Left renal cortex interstitium (tissue), 4 donors: Measurements from ENCODE around the gene DOCK2. TPM values are rescaled to one million over a fixed set of nuclear protein-coding genes. Genes with fewer than 3 reads are reported as not detected.
"Not testable (repeated sequence)": the region's sequence is repeated elsewhere in the genome, so short reads cannot be mapped to it uniquely, and the experiment has no call there.

ENCODE experiments used
- DNase-seq, 4 donors: peaks; one replicate each; pipeline ENCODE4 v3.0.0-alpha.2; 2013; ENCODE audit warnings: low read depth in 4 of 4, low spot score in 2 of 4, missing footprints in 1 of 4
- polyA plus RNA-seq, 4 donors: library from polyadenylated mRNA; unstranded; fragments of 120-200 nt; gene quantifications; one replicate each; pipeline ENCODE4 v1.2.1, GENCODE V29; 2013; ENCODE audit not compliant: insufficient read length in 4 of 4

Gene DOCK2
- polyA plus RNA-seq, 4 donors, result 2.1 to 3.4 (median 3.0) TPM

GRCh38 chr5:169636477-169637084 is 494 bp upstream of the DOCK2 start:
- DNase-seq, result no peak

- no peak for DNase-seq
Observed at GRCh38 chr5:169637549-169638121, 560 bp downstream of the DOCK2 start.

GRCh38 chr5:169641253-169641652 is 4.2 kb downstream of the DOCK2 start:
- peak in 3 of 4 donors; percentile 13 to 48 (median 24) for DNase-seq

- DNase-seq, result no peak
Observed at GRCh38 chr5:169646856-169647255, 9.8 kb downstream of the DOCK2 start.

- DNase-seq, result peak in 1 of 4 donors; percentile 3
Observed at GRCh38 chr5:169647566-169647965, 10.5 kb downstream of the DOCK2 start.

GRCh38 chr5:169648725-169649310 is 11.7 kb downstream of the DOCK2 start:
- no peak for DNase-seq

- DNase-seq, result no peak
Observed at GRCh38 chr5:169649486-169649885, 12.4 kb downstream of the DOCK2 start.

GRCh38 chr5:169650701-169651331 is 13.7 kb downstream of the DOCK2 start:
- DNase-seq, result no peak

GRCh38 chr5:169651526-169651925 is 14.5 kb downstream of the DOCK2 start:
- no peak for DNase-seq

- DNase-seq, result no peak
Observed at GRCh38 chr5:169652057-169652456, 15.0 kb downstream of the DOCK2 start.

GRCh38 chr5:169653091-169653490 is 16.0 kb downstream of the DOCK2 start:
- no peak for DNase-seq

- no peak for DNase-seq
Observed at GRCh38 chr5:169655353-169655752, 18.3 kb downstream of the DOCK2 start.

GRCh38 chr5:169656125-169656901 is 19.2 kb downstream of the DOCK2 start:
- no peak for DNase-seq

- no peak for DNase-seq
Observed at GRCh38 chr5:169657127-169657526, 20.1 kb downstream of the DOCK2 start.

- not testable (repeated sequence) for DNase-seq
Observed at GRCh38 chr5:169662451-169662850, 25.4 kb downstream of the DOCK2 start.

- DNase-seq, result no peak
Observed at GRCh38 chr5:169663537-169663936, 26.5 kb downstream of the DOCK2 start.

GRCh38 chr5:169666365-169666764 is 29.3 kb downstream of the DOCK2 start:
- DNase-seq, result no peak

GRCh38 chr5:169667896-169668674 is 31.0 kb downstream of the DOCK2 start:
- DNase-seq, result no peak

GRCh38 chr5:169668732-169669131 is 31.7 kb downstream of the DOCK2 start:
- no peak for DNase-seq
